Urothelium cell line (cell line): ENCODE results near the gene CDC42BPB.

Experiments
- DNase-seq: peaks from one replicate; pipeline ENCODE4 v3.0.0; 2011; ENCODE audit warnings: low spot score, mixed read lengths
- FAIRE-seq: peaks from 2 replicates; lab custom pipeline; 2011; peaks lifted over from hg19 to GRCh38; lab: Jason Lieb, UNC

Gene CDC42BPB

GRCh38 chr14:102916347-102917055 lies 140.8 kb downstream of the CDC42BPB start:
- FAIRE-seq (no peak), DNase-seq (no peak)

GRCh38 chr14:102915292-102916110 lies 141.8 kb downstream of the CDC42BPB start:
- DNase-seq = no peak
- no peak for FAIRE-seq

- DNase-seq (no peak), FAIRE-seq (no peak)
Measured at GRCh38 chr14:102914474-102915291, 142.7 kb downstream of the CDC42BPB start.

- FAIRE-seq (no peak), DNase-seq (no peak)
Measured at GRCh38 chr14:102913341-102914211, 143.8 kb downstream of the CDC42BPB start.

GRCh38 chr14:102911991-102912761 lies 145.2 kb downstream of the CDC42BPB start:
- no peak for DNase-seq

GRCh38 chr14:102911541-102911951 lies 145.8 kb downstream of the CDC42BPB start:
- FAIRE-seq (no peak), DNase-seq (no peak)

More at GRCh38 chr14:102911991-102912761, 145.2 kb downstream of the CDC42BPB start:
- no peak for FAIRE-seq

- DNase-seq (no peak), FAIRE-seq (no peak)
Measured at GRCh38 chr14:102910442-102910841, 146.9 kb downstream of the CDC42BPB start.

- FAIRE-seq (no peak), DNase-seq (no peak)
Measured at GRCh38 chr14:102909911-102910310, 147.4 kb downstream of the CDC42BPB start.

GRCh38 chr14:102909462-102909861 lies 147.9 kb downstream of the CDC42BPB start:
- DNase-seq (no peak), FAIRE-seq (no peak)

GRCh38 chr14:102908766-102909455 lies 148.4 kb downstream of the CDC42BPB start:
- DNase-seq = no peak
- FAIRE-seq = no peak

- no peak for FAIRE-seq
- no peak for DNase-seq
Measured at GRCh38 chr14:102907980-102908730, 149.2 kb downstream of the CDC42BPB start.

- DNase-seq (no peak), FAIRE-seq (no peak)
Measured at GRCh38 chr14:102907303-102907844, 150.0 kb downstream of the CDC42BPB start.

- FAIRE-seq (no peak), DNase-seq (no peak)
Measured at GRCh38 chr14:102906616-102907302, 150.6 kb downstream of the CDC42BPB start.

- FAIRE-seq (no peak), DNase-seq (no peak)
Measured at GRCh38 chr14:102905116-102906108, 151.9 kb downstream of the CDC42BPB start.

GRCh38 chr14:102903889-102904512 lies 153.3 kb downstream of the CDC42BPB start:
- FAIRE-seq (no peak), DNase-seq (no peak)
